Duodenal mucosa (tissue), 2 donors: ENCODE measurements around the gene CDX1.

Experiments
- H3K27ac ChIP-seq: one replicate; pipeline ENCODE4 v1.7.0; 2013; ENCODE audit warnings: low read depth, low read length
- H3K27me3 ChIP-seq, 2 donors: one replicate each; pipeline ENCODE4 v1.7.0; 2013; ENCODE audit warnings: low read length in 2 of 2, control low read depth in 1 of 2; ENCODE audit not compliant: insufficient read depth in 2 of 2, control insufficient read depth in 1 of 2
- H3K36me3 ChIP-seq, 2 donors: one replicate each; pipeline ENCODE4 v1.7.0; 2013; ENCODE audit warnings: low read length in 2 of 2, control low read depth in 1 of 2; ENCODE audit not compliant: insufficient read depth in 2 of 2, control insufficient read depth in 1 of 2
- H3K4me1 ChIP-seq, 2 donors: one replicate each; pipeline ENCODE4 v1.7.0; 2013; ENCODE audit warnings: low read length in 2 of 2, control low read depth in 1 of 2; ENCODE audit not compliant: insufficient read depth in 2 of 2, control insufficient read depth in 1 of 2
- H3K4me3 ChIP-seq, 2 donors: one replicate each; pipeline ENCODE4 v1.7.0; 2013; ENCODE audit warnings: low read length in 2 of 2, low read depth in 1 of 2
- H3K9ac ChIP-seq, 2 donors: one replicate each; pipeline ENCODE4 v1.7.0; 2013; ENCODE audit warnings: low read length in 2 of 2, low read depth in 1 of 2
- H3K9me3 ChIP-seq, 2 donors: one replicate each; pipeline ENCODE4 v1.7.0; 2013; ENCODE audit warnings: low read length in 2 of 2, control low read depth in 1 of 2; ENCODE audit not compliant: control insufficient read depth in 1 of 2

The CDX1 gene

DNA sequence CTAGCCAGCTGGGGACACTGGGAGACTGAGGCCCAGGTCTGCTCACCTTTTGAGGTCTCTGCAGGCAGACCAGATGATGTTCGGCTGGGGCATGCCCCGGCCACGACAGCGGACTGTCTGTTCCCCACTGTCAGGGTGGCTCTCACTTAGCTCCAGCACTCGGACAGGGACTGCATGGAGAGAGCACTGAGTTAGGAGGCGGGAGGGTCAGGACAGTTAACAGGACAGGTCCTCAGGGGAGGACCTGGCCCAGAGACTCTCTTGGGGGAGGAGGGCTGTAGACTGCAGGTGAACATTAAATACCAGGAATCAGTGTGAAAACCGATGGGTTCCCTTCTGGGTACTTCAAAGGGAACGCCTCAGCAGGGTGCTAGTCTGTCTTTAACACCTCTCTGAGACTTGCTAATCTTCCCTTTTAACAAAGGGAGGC, 36.1 kb upstream of the CDX1 start:
- Histone ChIP-seq H3K9ac (no peak overlapping the region), H3K9me3 (no peaks in the 10 kb centered on the region), H3K36me3 (peaks cover 4 to 6% of the 10 kb centered on the region in 2 donors), H3K4me3 (no peak overlapping the region), H3K27ac (no peak overlapping the region), H3K27me3 (no peaks in the 10 kb centered on the region), H3K4me1 (peaks cover 10 to 14% of the 10 kb centered on the region in 2 donors)

DNA sequence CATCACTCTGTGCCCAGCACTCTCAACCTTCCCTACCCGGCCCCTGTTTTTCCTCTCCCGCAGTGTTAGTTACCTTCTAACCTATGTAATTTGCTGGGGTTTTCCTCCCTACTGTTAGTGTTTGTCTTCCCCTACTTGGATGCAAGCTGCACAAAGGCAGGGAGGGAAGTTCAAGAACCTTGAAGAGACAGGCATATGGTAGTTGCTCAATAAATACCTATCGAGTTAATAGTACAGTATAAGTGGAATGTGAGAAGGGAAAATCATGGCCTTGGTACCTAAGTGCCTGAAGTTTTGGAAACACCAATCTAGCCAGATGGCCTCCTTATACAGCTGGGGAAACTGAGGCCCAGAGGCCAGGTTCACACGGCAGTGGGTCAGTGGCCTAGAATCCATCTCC, 35.1 kb upstream of the CDX1 start:
- H3K9ac ChIP-seq, result no peak overlapping the region
- H3K4me1 ChIP-seq, result peaks cover 10 to 16% of the 10 kb centered on the region in 2 donors
- no peak overlapping the region for H3K4me3 ChIP-seq
- no peaks in the 10 kb centered on the region for H3K27me3 ChIP-seq
- no peaks in the 10 kb centered on the region for H3K9me3 ChIP-seq
- no peak overlapping the region for H3K27ac ChIP-seq
- peaks cover under 1 to 6% of the 10 kb centered on the region in 2 donors for H3K36me3 ChIP-seq

DNA sequence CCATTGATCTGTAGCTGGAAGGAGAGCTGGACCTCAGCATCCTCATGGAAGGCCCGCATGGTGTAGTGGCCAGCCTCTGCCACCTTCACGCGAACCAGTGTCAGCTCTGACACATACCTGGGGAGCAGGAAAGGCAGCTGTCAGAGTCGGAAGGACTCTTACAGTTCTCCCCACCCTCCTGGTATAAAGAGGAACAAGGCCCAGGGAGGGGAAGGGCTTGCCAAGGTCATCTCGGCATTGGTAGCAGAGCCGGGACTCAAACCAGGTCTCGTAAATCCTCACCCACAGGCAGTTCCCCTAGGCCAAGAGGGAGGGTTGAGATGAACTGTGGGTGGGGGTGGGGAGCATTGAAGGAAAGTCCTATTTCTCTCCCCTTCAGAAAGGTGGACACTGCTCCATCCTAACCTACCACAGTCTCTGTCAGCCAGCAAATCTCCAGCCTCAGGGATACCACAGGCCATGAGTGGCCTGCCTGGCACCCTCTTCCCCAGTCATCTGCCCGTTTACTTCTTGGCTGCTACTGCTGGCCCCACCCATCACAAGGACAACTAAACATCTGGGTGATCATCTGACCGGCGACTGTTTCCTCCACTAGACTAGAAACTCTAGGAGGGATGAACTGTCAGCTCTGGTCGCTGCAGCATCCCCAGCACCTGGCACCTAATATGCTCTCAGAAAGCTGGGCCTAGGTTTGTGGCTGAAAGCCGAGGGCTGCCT, 34.4 kb upstream of the CDX1 start:
- H3K9me3 ChIP-seq, result no peaks in the 10 kb centered on the region
- H3K4me1 ChIP-seq, result peaks cover 12 to 23% of the 10 kb centered on the region in 2 donors
- H3K27ac ChIP-seq, result no peak overlapping the region
- no peak overlapping the region for H3K9ac ChIP-seq
- no peaks in the 10 kb centered on the region for H3K27me3 ChIP-seq
- H3K4me3 ChIP-seq, result no peak overlapping the region
- peaks cover 0 to 6% of the 10 kb centered on the region in 2 donors for H3K36me3 ChIP-seq

DNA sequence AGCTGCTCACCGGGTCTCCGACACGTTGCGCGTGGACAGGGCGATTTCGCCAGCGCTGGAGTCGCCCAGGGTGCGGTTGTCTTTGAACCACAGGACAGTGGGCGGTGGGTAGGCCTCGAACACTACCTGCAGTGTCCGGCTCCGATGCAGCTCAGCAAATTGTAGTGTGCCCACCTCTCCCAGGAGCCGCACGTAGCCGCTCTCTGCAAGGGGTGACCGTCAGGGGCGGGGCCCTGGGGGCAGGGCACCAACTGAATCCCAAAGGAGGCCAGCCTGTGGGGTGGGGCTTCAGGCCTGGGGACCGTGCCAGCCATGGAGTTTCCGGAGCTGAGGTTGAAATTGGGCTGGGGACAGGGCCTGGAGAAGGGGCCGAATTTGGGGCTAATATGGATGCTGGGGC, 33.8 kb upstream of the CDX1 start:
- Histone ChIP-seq H3K36me3 (peaks cover 0 to 6% of the 10 kb centered on the region in 2 donors), H3K27me3 (no peaks in the 10 kb centered on the region), H3K4me1 (peaks cover 18 to 28% of the 10 kb centered on the region in 2 donors), H3K9ac (no peak overlapping the region), H3K27ac (no peak overlapping the region), H3K4me3 (no peak overlapping the region), H3K9me3 (no peaks in the 10 kb centered on the region)

DNA sequence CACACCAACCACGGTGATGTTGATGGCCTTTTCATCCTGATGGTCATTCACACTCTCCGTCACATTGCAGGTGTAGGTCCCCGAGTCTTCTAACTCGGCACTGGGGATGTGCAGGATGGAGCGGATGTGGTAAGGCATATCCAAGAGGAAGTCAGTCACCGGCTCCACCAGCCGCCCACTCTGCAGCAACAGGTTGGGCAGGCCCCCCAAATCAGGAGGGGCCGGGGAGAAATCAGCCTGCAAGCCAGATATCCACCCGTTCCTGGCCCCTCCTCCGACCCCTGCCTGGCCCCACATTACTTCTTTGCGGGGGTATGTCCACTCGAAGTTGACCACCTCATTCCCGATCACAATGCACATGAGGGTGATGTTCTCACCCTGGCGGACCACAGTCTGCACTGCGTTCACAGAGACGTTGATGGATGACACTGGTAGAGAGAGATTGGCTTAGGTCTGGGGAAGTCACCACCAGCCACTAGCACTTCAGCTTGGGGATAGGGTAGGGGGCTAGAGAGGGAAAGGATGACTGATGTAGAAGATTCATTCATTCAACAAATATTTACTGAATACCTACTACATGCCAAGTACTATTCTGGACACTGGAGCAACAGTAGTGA, 32.9 kb upstream of the CDX1 start:
- peaks cover 24 to 33% of the 10 kb centered on the region in 2 donors for H3K4me1 ChIP-seq
- H3K9ac ChIP-seq, result no peak overlapping the region
- peaks cover 0 to 6% of the 10 kb centered on the region in 2 donors for H3K36me3 ChIP-seq
- no peaks in the 10 kb centered on the region for H3K9me3 ChIP-seq
- H3K4me3 ChIP-seq, result no peak overlapping the region
- no peak overlapping the region for H3K27ac ChIP-seq
- no peaks in the 10 kb centered on the region for H3K27me3 ChIP-seq

DNA sequence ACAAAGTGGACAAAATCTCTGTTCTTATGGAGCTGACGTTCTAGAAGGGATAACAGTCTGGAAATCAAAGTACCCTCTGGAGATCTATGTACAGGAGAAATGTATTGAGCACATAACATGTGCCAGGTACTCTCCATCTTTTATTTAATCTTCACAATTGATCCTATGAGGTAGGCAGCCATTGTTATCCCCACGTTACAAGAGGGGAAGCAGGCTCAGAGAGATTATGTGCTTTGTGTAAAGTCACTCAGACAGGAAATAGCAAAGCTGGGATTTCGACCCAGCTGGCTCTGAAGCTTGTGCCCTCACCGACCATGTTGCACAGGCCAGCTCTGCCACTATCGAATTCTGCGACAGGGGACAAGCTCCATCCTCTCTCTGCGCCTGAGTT, 32.4 kb upstream of the CDX1 start:
- Histone ChIP-seq H3K27ac (no peak overlapping the region), H3K9ac (no peak overlapping the region), H3K27me3 (no peaks in the 10 kb centered on the region), H3K4me3 (no peak overlapping the region), H3K4me1 (peaks cover 24 to 33% of the 10 kb centered on the region in 2 donors), H3K9me3 (no peaks in the 10 kb centered on the region), H3K36me3 (peaks cover 0 to 4% of the 10 kb centered on the region in 2 donors)

DNA sequence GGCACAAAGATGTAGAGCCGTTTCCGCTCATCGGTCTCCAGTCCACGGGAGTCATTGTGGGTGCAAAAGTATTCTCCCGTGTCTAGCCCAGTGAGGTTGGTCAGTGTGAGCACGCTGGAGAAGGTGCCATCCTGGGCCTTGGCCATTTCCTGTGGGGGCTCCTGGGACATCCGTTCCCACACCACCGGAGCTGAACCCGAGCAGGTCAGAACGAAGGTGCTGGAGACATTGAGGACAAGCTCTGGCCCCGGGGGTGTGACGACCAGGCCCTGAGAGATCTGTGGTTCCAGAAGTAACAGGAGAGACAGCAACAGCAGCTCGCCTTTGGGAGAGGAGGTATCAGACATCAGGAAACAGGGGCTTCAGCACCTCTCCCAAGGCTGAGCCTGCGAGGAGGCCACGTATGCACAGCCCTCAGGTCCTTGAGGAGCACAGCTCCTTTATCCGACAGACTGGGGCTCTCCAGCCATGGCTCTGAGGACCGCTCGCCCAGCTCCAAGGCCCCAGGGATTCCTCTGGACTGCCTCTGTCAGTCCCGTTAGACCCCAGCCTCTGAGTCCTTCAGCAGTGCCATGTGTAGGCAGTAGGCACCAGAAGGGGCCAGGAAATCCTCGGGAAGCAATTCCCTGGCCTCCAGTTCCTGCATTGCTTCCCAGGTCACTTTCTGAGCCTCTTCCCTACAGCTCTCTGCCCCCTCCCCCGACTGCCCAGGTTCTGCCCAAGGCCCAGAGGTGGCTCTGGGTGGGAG, 30.8 kb upstream of the CDX1 start:
- H3K4me3 ChIP-seq, result no peak overlapping the region
- H3K9ac ChIP-seq, result no peak overlapping the region
- H3K27me3 ChIP-seq, result no peaks in the 10 kb centered on the region
- peaks cover 14 to 35% of the 10 kb centered on the region in 2 donors for H3K4me1 ChIP-seq
- no peaks in the 10 kb centered on the region for H3K9me3 ChIP-seq
- H3K36me3 ChIP-seq, result no peaks in the 10 kb centered on the region
- H3K27ac ChIP-seq, result no peak overlapping the region

DNA sequence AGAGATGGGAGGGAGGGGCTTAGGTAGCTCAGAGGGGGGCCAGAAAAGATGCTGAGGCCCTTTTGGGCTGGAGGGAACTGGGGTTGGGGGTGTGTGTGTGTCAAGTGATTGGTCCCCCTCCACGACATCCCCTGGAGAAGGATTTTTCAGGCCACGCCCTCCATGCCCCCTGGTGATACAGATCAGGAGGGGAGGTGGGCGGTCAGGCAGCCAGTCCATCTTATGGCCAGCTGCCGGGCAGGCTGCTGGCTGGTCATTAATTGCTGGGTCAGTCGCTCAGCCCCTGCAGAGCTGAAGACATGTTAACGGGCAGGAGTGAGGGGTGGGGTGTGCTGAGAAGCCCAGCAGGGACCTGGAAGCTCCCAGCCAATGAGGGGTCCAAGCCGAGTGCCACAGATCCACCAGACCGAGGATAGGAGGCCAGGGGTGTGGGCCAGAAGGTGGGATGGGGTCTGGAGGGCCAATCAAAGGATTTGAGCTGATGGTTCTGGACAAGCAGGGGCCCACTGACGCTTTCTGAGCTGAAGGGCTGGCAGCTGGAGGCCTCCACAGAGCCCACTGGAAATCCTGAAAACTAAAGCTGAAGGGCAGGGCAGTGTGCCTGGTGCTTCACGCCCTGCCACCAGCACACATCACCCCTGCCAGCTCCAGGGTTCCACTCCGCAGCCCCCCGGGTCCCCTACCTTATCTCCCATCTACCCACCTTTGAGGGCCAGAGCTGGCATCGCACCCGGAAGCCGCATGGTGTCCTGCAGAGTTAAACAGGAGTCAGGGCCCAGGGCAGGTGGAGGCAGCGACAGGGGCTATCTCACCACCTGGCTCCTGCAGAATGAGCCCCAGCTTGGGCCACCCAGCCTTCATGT, 30.0 kb upstream of the CDX1 start:
- no peaks in the 10 kb centered on the region for H3K9me3 ChIP-seq
- H3K4me3 ChIP-seq, result no peak overlapping the region
- H3K36me3 ChIP-seq, result no peaks in the 10 kb centered on the region
- peaks cover 21 to 40% of the 10 kb centered on the region in 2 donors for H3K4me1 ChIP-seq
- H3K9ac ChIP-seq, result no peak overlapping the region
- no peak overlapping the region for H3K27ac ChIP-seq
- no peaks in the 10 kb centered on the region for H3K27me3 ChIP-seq

DNA sequence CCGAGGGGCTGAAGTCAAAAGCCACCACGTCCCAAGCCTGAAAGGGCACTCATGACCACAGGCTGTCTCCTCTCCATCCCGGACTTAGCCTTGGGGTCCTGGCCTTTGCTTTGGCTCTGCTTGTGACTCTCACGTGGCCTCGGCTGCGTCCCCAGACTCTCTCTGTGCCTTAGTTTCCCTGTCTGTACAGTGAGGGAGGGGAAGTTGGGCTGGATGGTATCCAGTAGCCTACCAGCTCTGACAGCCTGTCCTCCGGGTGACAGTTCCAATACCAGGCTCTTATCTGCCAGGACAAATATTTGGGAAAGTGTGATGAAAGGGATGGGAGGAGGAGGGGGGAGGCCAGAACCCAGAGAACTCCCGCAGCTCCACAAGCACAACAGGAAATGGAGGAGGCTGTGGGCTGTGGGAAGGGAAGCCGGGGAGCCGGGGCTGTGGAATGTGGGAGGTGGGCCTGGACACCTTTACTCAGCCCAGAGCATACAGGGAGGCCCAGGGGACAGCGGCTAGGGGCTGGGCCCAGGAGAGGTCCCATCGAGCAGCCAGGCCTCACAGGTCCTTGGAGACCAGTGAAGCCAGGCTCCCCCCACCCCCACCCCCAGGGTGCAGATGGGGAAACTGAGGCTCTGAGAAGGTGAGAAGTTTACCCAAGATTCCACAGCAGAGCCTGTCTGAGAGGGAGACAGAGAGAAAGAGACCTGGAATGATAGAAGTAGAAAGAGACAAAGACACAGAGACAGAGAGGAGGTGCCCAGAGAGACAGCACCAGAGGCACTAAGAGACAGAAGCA, 29.2 kb upstream of the CDX1 start:
- peaks cover 24 to 43% of the 10 kb centered on the region in 2 donors for H3K4me1 ChIP-seq
- no peak overlapping the region for H3K4me3 ChIP-seq
- H3K36me3 ChIP-seq, result no peaks in the 10 kb centered on the region
- no peaks in the 10 kb centered on the region for H3K9me3 ChIP-seq
- no peaks in the 10 kb centered on the region for H3K27me3 ChIP-seq
- no peak overlapping the region for H3K9ac ChIP-seq
- H3K27ac ChIP-seq, result no peak overlapping the region
